A673 (cell line): ENCODE results near the gene TRPC4. TPM values are rescaled to one million over a fixed set of nuclear protein-coding genes. Genes with fewer than 3 reads are reported as not detected.

Experiments
- BruUV-seq: library from RNA; stranded (reverse); fragments of 400-500 nt; replicated peaks from 2 replicates; lab custom pipeline; 2021; lab: Mats Ljungman, UMichigan
- CTCF ChIA-PET: fragments of 300-600 bp; sonication (Branson Sonifier 250); formaldehyde crosslinking; loops from one replicate; lab custom pipeline; 2022; ENCODE audit warnings: antibody characterized with exemption; lab: Charles Lee
- POLR2A ChIA-PET: fragments of 300-600 bp; sonication (Branson Sonifier 250); formaldehyde crosslinking; loops from one replicate; lab custom pipeline; 2022; ENCODE audit warnings: antibody characterized with exemption; ENCODE audit not compliant: low non-redundant PET; lab: Charles Lee
- DNase-seq: peaks from one replicate; pipeline ENCODE4 v3.0.0-alpha.2; 2015; ENCODE audit warnings: low spot score
- H3K27ac ChIP-seq: fragments of 200-600 bp; sonication (generic); 2 replicates; pipeline ENCODE4 v1.5.1; 2016; ENCODE audit warnings: mixed run types, low read depth, mild to moderate bottlenecking, mixed read lengths, antibody characterized with exemption, low read length; ENCODE audit not compliant: poor library complexity, severe bottlenecking
- H3K27me3 ChIP-seq: fragments of 200-600 bp; sonication (generic); replicated peaks from 2 replicates; pipeline ENCODE4 v1.6.1; 2017; ENCODE audit warnings: mixed run types, low read depth, mild to moderate bottlenecking, mixed read lengths, antibody characterized with exemption, low read length; ENCODE audit not compliant: insufficient read depth, poor library complexity
- H3K36me3 ChIP-seq: fragments of 200-600 bp; sonication (generic); 2 replicates; pipeline ENCODE4 v1.6.1; 2016; ENCODE audit warnings: mixed run types, mild to moderate bottlenecking, mixed read lengths, antibody characterized with exemption, low read length; ENCODE audit not compliant: insufficient read depth, poor library complexity, severe bottlenecking
- H3K4me1 ChIP-seq: fragments of 200-600 bp; sonication (generic); 2 replicates; pipeline ENCODE4 v1.6.1; 2017; ENCODE audit warnings: mixed run types, mild to moderate bottlenecking, mixed read lengths, antibody characterized with exemption, low read length; ENCODE audit not compliant: insufficient read depth, poor library complexity, severe bottlenecking
- H3K4me3 ChIP-seq: fragments of 200-600 bp; sonication (generic); 2 replicates; pipeline ENCODE4 v1.5.1; 2016; ENCODE audit warnings: low read depth, mixed run types, mild to moderate bottlenecking, mixed read lengths, low read length; ENCODE audit not compliant: poor library complexity, severe bottlenecking
- H3K9me3 ChIP-seq: fragments of 200-600 bp; sonication (generic); 2 replicates; pipeline ENCODE4 v1.6.1; 2016; ENCODE audit warnings: mixed run types, low read depth, mild to moderate bottlenecking, mixed read lengths, antibody characterized with exemption, low read length; ENCODE audit not compliant: poor library complexity, severe bottlenecking
- EZH2 ChIP-seq: fragments of 200-600 bp; sonication (generic); IDR thresholded peaks from 2 replicates; pipeline ENCODE4 v1.6.1; 2017; ENCODE audit warnings: borderline replicate concordance, low read depth, mild to moderate bottlenecking, mixed read lengths, antibody characterized with exemption, low read length; ENCODE audit not compliant: poor library complexity, severe bottlenecking
- intact Hi-C: fragments of 100-400 bp; cut with micrococcal nuclease; formaldehyde crosslinking; loops from one replicate; pipeline ENCODE4 v1.10.0; 2022; ENCODE audit not compliant: unreplicated experiment
- total RNA-seq: library from RNA; stranded (reverse); gene quantifications from 2 replicates; pipeline ENCODE4 v1.2.3, GENCODE V29; 2021
- TF ChIP-seq, protein P1 (sequence below): fragments of 300-800, 200-600 bp; sonication (generic); conservative IDR thresholded peaks from 2 replicates; pipeline ENCODE4 v1.5.1; 2017; ENCODE audit warnings: low read depth, mild to moderate bottlenecking, antibody characterized with exemption, low read length, moderate library complexity, mixed read lengths

Gene TRPC4
- total RNA-seq, 1 experiment from 2014 or later, result 27.0 TPM

DNA sequence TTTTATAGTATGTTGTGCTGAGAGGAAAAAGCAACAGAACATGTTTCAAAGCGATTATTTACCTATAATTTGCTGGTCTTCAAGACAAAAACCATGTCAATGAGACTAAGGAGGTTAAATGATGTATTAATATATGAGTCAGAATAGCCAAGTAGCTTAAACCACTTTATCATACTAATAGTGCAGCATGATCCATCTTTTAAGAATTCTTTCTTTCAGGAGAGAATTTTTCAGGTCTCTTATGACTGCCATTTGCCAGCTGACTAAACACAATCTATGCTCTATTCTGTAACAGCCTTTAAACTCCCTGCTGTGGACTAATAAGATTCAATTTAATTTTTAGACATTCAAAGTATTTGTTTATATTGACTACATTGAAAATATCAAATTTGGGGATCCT is 93.7 kb downstream of the TRPC4 start:
- BruUV-seq, result no TSS peak
- no peak overlapping the region for H3K27ac ChIP-seq
- no peak for TF ChIP-seq EZH2
- TF ChIP-seq, protein P1, sequence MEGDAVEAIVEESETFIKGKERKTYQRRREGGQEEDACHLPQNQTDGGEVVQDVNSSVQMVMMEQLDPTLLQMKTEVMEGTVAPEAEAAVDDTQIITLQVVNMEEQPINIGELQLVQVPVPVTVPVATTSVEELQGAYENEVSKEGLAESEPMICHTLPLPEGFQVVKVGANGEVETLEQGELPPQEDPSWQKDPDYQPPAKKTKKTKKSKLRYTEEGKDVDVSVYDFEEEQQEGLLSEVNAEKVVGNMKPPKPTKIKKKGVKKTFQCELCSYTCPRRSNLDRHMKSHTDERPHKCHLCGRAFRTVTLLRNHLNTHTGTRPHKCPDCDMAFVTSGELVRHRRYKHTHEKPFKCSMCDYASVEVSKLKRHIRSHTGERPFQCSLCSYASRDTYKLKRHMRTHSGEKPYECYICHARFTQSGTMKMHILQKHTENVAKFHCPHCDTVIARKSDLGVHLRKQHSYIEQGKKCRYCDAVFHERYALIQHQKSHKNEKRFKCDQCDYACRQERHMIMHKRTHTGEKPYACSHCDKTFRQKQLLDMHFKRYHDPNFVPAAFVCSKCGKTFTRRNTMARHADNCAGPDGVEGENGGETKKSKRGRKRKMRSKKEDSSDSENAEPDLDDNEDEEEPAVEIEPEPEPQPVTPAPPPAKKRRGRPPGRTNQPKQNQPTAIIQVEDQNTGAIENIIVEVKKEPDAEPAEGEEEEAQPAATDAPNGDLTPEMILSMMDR, result no peak
- intact Hi-C loops, result no loop called here
- no peaks in the 10 kb centered on the region for H3K36me3 ChIP-seq
- H3K4me1 ChIP-seq, result peaks cover 3% of the 10 kb centered on the region
- H3K4me3 ChIP-seq, result no peak overlapping the region
- ChIA-PET POLR2A (no interaction called here), CTCF (no interaction called here)
- H3K27me3 ChIP-seq, result no peaks in the 10 kb centered on the region
- no peaks in the 10 kb centered on the region for H3K9me3 ChIP-seq
- DNase-seq, result no peak

GRCh38 chr13:37772644-37773043 is 96.9 kb downstream of the TRPC4 start:
- H3K4me1 ChIP-seq, result no peaks in the 10 kb centered on the region
- no peak for TF ChIP-seq EZH2
- TF ChIP-seq, protein P1, result no peak
- ChIA-PET CTCF (no interaction called here), POLR2A (no interaction called here)
- no peak overlapping the region for H3K4me3 ChIP-seq
- H3K27ac ChIP-seq, result no peak overlapping the region
- intact Hi-C loops, result no loop called here
- DNase-seq, result no peak
- H3K9me3 ChIP-seq, result no peaks in the 10 kb centered on the region
- H3K27me3 ChIP-seq, result no peaks in the 10 kb centered on the region
- no TSS peak for BruUV-seq
- H3K36me3 ChIP-seq, result no peaks in the 10 kb centered on the region

GRCh38 chr13:37769545-37769944 is 100.0 kb downstream of the TRPC4 start:
- Histone ChIP-seq H3K4me3 (no peak overlapping the region), H3K27ac (no peak overlapping the region), H3K9me3 (no peaks in the 10 kb centered on the region), H3K4me1 (no peaks in the 10 kb centered on the region), H3K27me3 (no peaks in the 10 kb centered on the region), H3K36me3 (no peaks in the 10 kb centered on the region)
- intact Hi-C loops, result loop anchor here (2.0 to 5.0 kb wide), 2 partner anchors 99 to 273 kb away; partner anchors contain the start of gene TRPC4
- no TSS peak for BruUV-seq
- DNase-seq, result no peak
- ChIA-PET POLR2A (no interaction called here), CTCF (interaction anchor here (1.6 kb wide), 1 partner anchor 101 kb away, joined by 9 read pairs; the partner anchor contains the start of gene TRPC4)
- TF ChIP-seq, protein P1, result no peak
- TF ChIP-seq EZH2, result no peak
